Islet precursor cell (in vitro differentiated cells): ENCODE measurements around the gene CCDC9B.

ENCODE experiments used
- DNase-seq: peaks from one replicate; pipeline ENCODE4 v3.0.0-alpha.2; 2018

The CCDC9B gene

GRCh38 chr15:40306908-40307307 lies 33.8 kb downstream of the CCDC9B start:
- DNase-seq = no peak

- DNase-seq = no peak
Observed at GRCh38 chr15:40306371-40306770, 34.4 kb downstream of the CCDC9B start.

- no peak for DNase-seq
Observed at GRCh38 chr15:40305281-40305680, 35.5 kb downstream of the CCDC9B start.

- no peak for DNase-seq
Observed at GRCh38 chr15:40303576-40303975, 37.2 kb downstream of the CCDC9B start.

DNA sequence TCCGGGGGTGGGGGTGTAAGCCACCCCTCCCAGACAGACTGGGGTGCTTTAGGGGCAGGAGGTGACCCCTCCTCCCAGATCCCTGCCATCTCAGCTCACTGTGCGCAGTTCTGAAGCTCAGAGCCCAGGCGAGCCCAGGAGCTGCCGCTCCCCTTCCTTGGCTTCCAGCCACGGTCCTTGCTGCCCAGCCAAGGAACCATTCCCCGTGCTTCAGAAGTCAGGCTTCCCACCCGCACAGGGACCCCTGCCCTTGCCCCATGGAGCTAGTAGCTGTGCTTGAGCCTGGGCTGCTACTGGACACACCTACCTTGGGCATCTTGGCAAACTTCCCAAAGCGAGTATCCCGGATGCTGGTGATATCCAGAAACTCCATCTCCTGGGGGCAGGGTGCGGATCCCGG lies 37.8 kb downstream of the CCDC9B start:
- DNase-seq = no peak

GRCh38 chr15:40302288-40302886 lies 38.4 kb downstream of the CCDC9B start:
- no peak for DNase-seq

- peak; percentile 89 for DNase-seq
Observed at GRCh38 chr15:40301467-40302179, 39.1 kb downstream of the CCDC9B start.

GRCh38 chr15:40300771-40301170 lies 40.0 kb downstream of the CCDC9B start:
- no peak for DNase-seq

DNA sequence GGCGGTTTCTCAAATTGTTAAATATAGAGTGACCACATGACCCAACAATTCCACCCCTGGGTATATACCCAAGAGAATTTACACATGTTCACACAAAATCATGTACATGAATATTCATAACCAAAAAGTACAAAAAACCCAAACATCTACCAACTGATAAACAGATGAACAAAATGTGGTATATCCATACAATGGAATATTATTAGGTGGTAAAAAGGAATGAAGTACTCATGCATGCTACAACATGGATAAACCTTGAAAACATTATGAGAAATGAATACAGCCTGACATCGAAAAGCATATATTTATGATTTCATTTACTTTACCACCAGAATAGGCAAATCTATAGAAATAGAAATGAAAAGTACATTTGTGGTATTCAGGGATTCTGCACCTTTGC lies 40.4 kb downstream of the CCDC9B start:
- no peak for DNase-seq

DNA sequence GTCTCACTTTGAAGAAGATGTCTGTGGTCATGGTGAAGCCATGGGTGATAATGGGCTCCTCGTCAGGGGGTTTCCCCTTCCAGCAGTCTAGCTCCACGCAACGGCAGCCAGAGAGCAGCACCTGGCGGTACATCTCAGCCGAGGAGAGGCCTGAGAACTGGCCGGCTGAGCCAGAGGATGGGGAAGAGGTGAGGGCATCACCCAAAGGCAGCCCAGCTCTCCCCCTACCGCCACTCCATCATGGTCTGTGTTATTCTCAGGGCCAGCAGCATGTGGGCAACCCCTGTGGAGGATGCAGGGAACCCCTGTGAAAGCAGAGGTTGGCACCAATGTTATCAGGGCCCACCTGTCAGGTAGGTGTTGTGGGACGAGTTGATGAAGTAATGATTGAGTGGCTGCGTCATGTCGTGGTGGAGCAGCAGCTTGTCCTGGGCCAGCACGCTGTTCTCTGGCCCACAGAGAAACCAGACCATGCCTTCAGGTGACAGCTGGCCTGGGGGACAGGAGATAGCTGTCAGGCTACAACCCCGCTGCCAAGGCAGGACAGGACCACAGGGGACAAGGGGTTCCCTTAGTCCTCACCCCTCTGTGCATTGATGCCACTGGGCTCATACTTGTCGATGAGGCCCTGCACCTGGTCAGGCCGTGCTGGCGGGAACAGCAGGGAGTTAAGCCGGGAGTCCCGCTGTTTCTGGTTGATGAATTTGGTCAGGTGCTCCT lies 42.4 kb downstream of the CCDC9B start:
- no peak for DNase-seq

DNA sequence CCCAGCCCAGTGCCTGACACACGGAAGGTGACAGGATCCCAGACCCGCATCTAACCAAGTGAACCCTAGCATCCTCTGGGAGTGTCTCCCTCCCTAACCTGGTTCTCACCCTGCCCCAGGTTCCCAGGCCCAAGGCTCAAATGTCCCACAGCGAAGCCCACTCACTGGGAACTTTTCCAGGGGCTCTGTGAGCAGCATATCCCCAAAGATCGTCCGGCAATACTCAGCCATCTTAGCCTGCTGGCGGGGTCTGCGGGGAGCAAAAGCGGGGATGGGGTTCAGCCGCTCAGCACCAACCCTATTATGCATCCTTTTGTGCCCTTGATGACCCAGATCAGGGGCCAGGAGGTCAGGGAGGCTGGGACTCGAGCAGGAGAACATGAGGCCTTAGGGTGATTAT lies 43.4 kb downstream of the CCDC9B start:
- DNase-seq = no peak

DNA sequence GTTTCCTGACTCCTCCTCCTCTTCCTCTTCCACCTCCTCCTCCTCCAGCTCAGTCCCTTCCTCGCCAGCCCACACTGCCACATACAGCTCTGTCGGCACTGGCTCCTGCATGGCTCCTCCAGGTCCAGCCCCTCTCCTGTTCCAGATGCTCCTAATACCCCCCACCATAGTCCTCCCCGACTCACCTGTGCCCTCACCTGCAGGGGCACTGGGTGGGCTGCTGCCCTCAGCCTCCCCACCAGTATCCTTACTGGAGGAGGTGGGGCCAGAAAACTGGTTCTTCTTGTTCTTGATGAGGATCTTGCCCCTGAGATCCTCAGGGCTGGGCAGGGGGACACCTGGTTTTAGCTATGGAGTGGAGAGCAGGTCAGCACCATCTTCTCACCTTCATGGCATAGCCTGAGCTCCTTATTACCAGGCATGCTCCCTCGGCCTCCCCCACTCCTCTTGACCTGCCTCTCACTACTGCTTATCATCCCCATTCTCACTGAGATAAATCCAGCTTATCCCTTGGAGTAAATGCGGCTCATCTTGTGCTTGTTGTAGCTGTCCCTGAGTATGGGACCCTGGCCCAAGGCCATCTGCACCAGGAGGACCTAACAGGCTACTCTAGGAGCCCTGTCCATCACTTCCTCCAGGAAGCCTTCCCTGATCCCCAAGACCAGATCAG lies 44.0 kb downstream of the CCDC9B start:
- no peak for DNase-seq

DNA sequence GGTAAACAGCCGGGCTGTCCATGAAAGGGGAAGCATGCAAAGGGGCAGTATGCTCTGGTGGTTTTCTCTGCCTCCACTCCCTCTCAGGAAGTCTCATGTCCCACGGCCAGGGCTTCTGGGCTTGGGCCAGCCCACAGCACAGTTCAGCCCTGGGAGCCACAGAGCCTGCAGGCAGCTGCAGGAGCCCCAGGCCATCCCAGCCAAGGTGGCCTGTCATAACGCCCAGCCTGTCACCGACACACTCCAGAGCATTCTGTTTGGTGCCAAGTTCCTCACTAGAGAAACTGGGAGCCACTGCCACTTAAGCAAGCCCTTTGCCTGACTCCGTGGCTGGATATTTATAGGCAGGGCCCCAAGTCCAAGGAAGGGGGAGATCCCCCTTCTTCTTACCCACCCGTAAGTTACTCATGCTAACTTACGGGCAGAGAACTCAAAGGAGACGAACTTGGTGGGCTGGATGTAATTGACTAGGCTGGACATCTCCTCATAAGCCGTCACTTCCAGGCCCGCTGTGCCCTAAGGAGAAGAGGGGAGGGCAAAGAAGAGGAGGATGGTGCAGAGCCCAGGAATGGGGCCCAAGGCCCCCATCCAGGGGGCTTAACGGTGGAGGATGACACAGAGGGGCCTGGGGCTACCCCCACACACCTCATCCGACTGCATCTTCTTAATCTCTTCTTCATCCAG lies 44.7 kb downstream of the CCDC9B start:
- DNase-seq = no peak

DNA sequence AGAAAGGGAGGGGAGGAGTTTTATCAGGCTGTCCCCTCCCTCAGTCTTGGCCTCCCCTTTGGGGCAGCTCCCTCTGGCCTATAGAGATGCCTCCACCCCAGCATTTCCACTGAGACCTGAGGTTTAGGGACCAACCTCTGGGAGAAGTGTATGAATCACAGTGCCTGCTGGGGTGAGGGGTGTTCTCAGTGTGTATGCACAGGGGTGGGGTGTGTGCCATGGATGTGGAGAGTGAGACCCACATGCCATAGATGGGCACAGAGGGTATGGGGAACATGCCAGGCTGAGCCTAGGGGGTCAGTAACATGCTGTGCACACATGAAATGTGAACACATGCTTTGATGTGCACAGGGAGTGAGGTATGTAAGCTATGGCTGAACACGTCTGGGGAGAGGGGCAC lies 45.4 kb downstream of the CCDC9B start:
- no peak for DNase-seq

DNA sequence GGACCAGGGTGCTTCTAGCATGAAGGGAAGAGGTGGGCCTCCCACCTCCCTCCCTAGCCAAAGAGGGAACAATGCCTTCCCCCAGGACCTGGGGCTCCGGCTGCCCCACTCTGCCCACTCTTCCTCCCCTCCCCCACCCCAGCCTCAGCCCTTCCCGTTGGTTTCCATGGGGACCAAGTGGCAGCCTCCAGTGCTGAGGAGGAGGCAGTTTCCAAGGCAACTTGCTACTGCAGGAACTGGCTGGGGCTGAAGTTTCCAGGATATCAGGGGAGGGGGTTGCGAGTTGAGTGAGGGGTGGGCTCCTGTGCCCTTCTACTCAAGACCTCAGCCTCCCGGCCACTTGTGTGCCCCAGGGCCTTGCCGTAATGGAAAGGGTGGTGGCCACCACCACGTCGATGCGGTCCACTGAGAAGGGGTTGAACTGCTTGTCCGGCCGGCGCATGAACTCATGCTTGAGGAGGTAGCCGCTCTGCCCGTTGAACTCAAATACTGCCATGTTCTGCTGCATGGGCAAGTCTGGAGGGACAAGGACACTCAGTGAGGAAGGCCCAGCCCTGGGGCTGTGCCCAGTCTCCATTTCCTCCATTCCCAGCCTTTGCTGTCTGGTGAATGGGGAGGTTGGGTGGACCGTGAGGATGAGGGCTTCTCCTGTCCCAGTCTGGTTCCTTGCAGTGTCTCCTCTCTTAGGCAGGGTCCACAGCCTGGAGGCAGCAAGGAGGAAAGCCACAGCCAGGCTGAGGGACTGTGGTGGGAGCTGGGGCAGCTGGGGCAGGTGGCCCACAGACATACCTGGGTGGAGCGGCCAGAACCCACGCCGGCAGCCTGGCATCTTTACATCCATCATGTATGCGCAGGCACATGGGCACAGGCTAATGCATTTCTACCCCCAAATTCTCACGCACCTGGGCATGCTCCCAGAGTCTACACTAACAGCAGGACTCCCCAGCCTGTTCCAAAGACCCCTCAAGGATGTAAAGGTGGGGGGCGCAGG lies 46.5 kb downstream of the CCDC9B start:
- no peak for DNase-seq

DNA sequence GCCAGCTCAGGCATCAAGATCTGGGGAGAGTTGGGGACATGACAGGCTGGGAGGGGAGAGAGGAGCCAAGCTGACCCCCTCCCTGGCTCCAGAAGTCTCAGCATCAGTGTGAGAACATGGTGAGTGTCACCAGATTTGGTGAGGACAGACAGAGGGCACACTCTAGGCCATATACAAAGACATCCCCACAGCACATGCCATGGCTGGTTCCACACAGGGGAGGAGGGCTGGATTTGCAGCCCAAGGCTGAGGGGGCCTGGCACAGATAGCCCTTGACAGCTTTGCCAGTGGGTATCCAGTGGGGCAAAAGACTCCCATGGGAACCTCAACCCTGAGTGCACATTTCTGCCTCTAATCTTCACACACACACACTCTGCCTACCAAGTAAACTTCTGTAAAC lies 47.7 kb downstream of the CCDC9B start:
- no peak for DNase-seq

DNA sequence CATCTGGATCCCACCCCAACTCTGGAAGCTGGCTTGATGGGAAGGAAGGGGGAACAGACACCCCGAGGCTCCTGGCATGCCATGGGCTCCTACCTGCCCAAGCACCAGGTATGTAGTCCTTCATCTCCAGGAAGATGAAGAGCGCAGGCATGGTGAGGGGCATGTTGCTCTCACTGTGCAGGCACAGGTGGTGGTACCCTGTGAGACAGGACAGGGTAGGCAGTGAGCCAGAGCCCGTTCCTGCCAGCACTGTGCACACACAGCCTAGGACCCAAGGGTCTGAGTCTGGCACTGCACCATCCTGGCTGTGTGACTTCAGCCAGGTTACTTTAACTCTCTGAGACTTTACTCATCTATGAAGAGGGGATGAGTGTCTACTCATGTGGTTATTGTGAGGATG lies 48.5 kb downstream of the CCDC9B start:
- no peak for DNase-seq

- peak; percentile 85 for DNase-seq
Observed at GRCh38 chr15:40290918-40291574, 49.7 kb downstream of the CCDC9B start.

- DNase-seq = no peak
Observed at GRCh38 chr15:40290545-40290917, 50.2 kb downstream of the CCDC9B start.

DNA sequence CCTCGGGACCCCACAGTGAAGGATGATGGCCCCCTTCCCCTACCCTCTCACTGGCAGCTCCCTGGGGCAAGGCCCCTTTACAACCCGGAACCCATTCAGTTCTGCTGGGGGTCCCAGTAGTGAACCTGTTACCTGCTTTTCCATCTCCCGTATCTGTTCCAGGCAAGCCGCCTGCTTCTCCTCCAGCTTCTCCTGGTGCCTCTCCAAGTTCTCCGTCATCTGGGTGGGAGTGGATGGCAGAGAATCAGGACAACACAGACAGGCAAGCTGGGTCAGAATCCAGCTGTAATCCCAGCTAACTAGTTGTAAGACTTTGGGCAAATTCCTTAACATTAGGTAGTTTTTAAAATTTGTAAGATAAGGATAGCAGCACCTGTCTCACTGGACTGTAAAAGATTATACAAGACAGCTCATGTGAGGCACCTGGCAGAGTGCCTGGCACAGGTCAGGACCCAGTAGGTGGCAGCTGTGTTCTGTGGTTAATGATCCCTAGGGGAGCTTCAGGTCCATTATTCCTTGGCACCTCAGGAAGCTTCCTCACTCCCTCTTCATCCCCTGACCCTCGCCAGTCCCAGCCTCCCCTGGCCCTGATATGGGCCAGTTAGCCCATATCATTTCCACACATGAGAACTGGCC lies 51.5 kb downstream of the CCDC9B start:
- DNase-seq = no peak

DNA sequence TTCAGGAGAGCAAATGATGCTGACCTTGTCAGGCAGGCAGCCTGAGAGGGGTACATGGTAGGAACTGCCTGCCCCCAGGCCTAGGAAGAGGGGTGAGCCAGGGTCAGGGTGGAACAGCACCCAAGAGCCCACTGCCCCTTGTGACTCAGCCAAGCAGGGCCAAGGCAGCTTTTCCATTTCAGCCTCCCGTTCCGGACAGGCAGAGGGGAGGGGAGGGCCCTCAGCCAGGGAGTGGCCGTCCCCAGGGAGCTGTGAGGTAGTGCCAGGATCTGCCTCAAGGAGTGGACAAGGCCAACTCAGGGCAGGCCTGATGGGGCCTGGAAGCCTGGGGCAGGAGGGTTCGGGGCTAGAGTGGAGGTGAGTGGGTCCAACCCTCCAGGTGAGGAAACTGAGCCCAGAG lies 52.8 kb downstream of the CCDC9B start:
- DNase-seq = no peak
